Endodermal cell (in vitro differentiated cells): ENCODE results near the gene SMR3B. TPM values are rescaled to one million over a fixed set of nuclear protein-coding genes. Genes with fewer than 3 reads are reported as not detected.

Experiments used
- DNase-seq: peaks from one replicate; pipeline ENCODE4 v3.0.0-alpha.2; 2017
- H3K27ac ChIP-seq: 2 replicates; pipeline ENCODE4 v1.5.1; 2013; ENCODE audit warnings: mild to moderate bottlenecking, low read depth, low read length, moderate library complexity
- H3K27me3 ChIP-seq: 2 replicates; pipeline ENCODE4 v1.6.1; 2013; ENCODE audit warnings: mild to moderate bottlenecking, low read length, moderate library complexity; ENCODE audit not compliant: insufficient read depth, control insufficient read depth, poor library complexity, severe bottlenecking
- H3K36me3 ChIP-seq: 2 replicates; pipeline ENCODE4 v1.7.0; 2013; ENCODE audit warnings: mild to moderate bottlenecking, low read length, moderate library complexity; ENCODE audit not compliant: control insufficient read depth, insufficient read depth
- H3K4me1 ChIP-seq: one replicate; pipeline ENCODE4 v1.7.0; 2013; ENCODE audit warnings: low read length; ENCODE audit not compliant: control insufficient read depth, insufficient read depth
- H3K4me3 ChIP-seq: 2 replicates; pipeline ENCODE4 v1.5.1; 2013; ENCODE audit warnings: mild to moderate bottlenecking, low read length, moderate library complexity
- H3K9ac ChIP-seq: 2 replicates; pipeline ENCODE4 v1.6.1; 2013; ENCODE audit warnings: mild to moderate bottlenecking, low read length, moderate library complexity; ENCODE audit not compliant: poor library complexity, severe bottlenecking; ENCODE audit errors: extremely low read depth
- H3K9me3 ChIP-seq: 2 replicates; pipeline ENCODE4 v1.6.1; 2013; ENCODE audit warnings: mild to moderate bottlenecking, low read length, moderate library complexity; ENCODE audit not compliant: control insufficient read depth
- H3K27ac Mint-ChIP-seq: 2 replicates; pipeline ENCODE4 v1.8.0; 2020; ENCODE audit warnings: mixed read lengths
- H3K27me3 Mint-ChIP-seq: 2 replicates; pipeline ENCODE4 v1.8.0; 2021; ENCODE audit warnings: mild to moderate bottlenecking, mixed read lengths; ENCODE audit not compliant: insufficient read depth
- H3K36me3 Mint-ChIP-seq: 2 replicates; pipeline ENCODE4 v1.8.0; 2020; ENCODE audit warnings: low read depth, mixed read lengths
- H3K4me1 Mint-ChIP-seq: 2 replicates; pipeline ENCODE4 v1.8.0; 2020; ENCODE audit warnings: mixed read lengths
- H3K4me3 Mint-ChIP-seq: 2 replicates; pipeline ENCODE4 v1.8.0; 2020; ENCODE audit warnings: mild to moderate bottlenecking, moderate library complexity, mixed read lengths
- H3K9me3 Mint-ChIP-seq: 2 replicates; pipeline ENCODE4 v1.8.0; 2020; ENCODE audit warnings: mild to moderate bottlenecking, mixed read lengths
- CTCF ChIP-seq: fragments of 200-600 bp; sonication (generic); conservative IDR thresholded peaks from 2 replicates; pipeline ENCODE4 v1.5.0; 2021; ENCODE audit warnings: antibody characterized with exemption, mild to moderate bottlenecking
- WGBS, 2 experiments: methylation state at CpG; one replicate each; pipeline versions ENCODE4 v1.1.5 to v1.1.7; 2013; ENCODE audit warnings: missing lambda C conversion rate in 2 of 2, mixed read lengths in 1 of 2; ENCODE audit not compliant: insufficient coverage in 1 of 2, insufficient read length in 1 of 2; 5-methylcytosine and 5-hydroxymethylcytosine counted together
- long read RNA-seq, 4 experiments: library from polyadenylated mRNA in 2 of 4; library from RNA in 1 of 4; library from capped mRNA in 1 of 4; stranded (forward) in 3 of 4; unstranded in 1 of 4; transcript quantifications; one replicate each; pipeline ENCODE4 v2.0.0, GENCODE V29; 2020 to 2021; ENCODE audit warnings: inconsistent platforms in 1 of 4
- polyA plus RNA-seq, 2 experiments: library from polyadenylated mRNA; stranded (reverse); fragments of 50-300 nt; gene quantifications; one replicate each; pipeline ENCODE4 v1.2.3, GENCODE V29; 2013
- total RNA-seq, 2 donors: library from RNA; stranded (reverse); fragmentation: NEBNext Ultra II Directional in 1 of 2; extraction: Animal tissue kit (Norgen Biotek cat#: 25700) in 1 of 2; gene quantifications; 2 replicates in 1 of 2; 3 replicates in 1 of 2; pipeline ENCODE4 v1.2.1, GENCODE V29; 2021

Gene SMR3B
- total RNA-seq, result not detected
- not detected for polyA plus RNA-seq (2013, experiment 1 of 2)
- not detected for polyA plus RNA-seq (2013, experiment 2 of 2)
- long read RNA-seq, experiment 1, result 0 reads
- long read RNA-seq, experiment 2, result 0 reads
- long read RNA-seq, experiment 3, result 0 reads
- long read RNA-seq, experiment 4, result 0 reads

GRCh38 chr4:70382691-70383181 lies at the start of gene SMR3B:
SMR3B (plus strand) TSS chr4:70383131; CDS start chr4:70384511, 1,380 bp downstream.
- no peaks in the 10 kb centered on the region for H3K4me1 Mint-ChIP-seq
- no peaks in the 10 kb centered on the region for H3K9me3 Mint-ChIP-seq
- no peaks in the 10 kb centered on the region for H3K27me3 Mint-ChIP-seq
- H3K27ac Mint-ChIP-seq, result no peak within 1 kb of the TSS
- DNase-seq, result no peak
- Histone ChIP-seq H3K27me3 (no peaks in the 10 kb centered on the region), H3K27ac (no peak within 1 kb of the TSS), H3K36me3 (no peaks in the 10 kb centered on the region), H3K4me3 (no peak within 1 kb of the TSS), H3K9me3 (no peaks in the 10 kb centered on the region), H3K9ac (no peak within 1 kb of the TSS), H3K4me1 (no peaks in the 10 kb centered on the region)
- no peak for TF ChIP-seq CTCF
- H3K4me3 Mint-ChIP-seq, result no peak within 1 kb of the TSS
- 93 to 100% methylated on average over 4 to 5 of the region's 5 CpGs for whole genome bisulfite sequencing, 2 experiments
- H3K36me3 Mint-ChIP-seq, result no peaks in the 10 kb centered on the region

- Histone ChIP-seq H3K9me3 (no peaks in the 10 kb centered on the region), H3K9ac (no peak within 1 kb of the TSS), H3K4me3 (no peak within 1 kb of the TSS), H3K27ac (no peak within 1 kb of the TSS), H3K27me3 (no peaks in the 10 kb centered on the region), H3K36me3 (no peaks in the 10 kb centered on the region), H3K4me1 (no peaks in the 10 kb centered on the region)
- TF ChIP-seq CTCF, result no peak
- Mint-ChIP-seq H3K4me1 (no peaks in the 10 kb centered on the region), H3K4me3 (no peak within 1 kb of the TSS), H3K27me3 (no peaks in the 10 kb centered on the region), H3K27ac (no peak within 1 kb of the TSS), H3K36me3 (no peaks in the 10 kb centered on the region), H3K9me3 (peaks cover 8% of the 10 kb centered on the region)
- 91 to 100% methylated on average over 1 to 3 of the region's 3 CpGs for WGBS, 2 experiments
- DNase-seq, result no peak
These were observed 48.2 kb upstream of the SMR3B start, which contains the start of gene CABS1 for GRCh38 chr4:70334681-70335080. CABS1 (plus strand) TSS chr4:70334981; CDS start chr4:70335040, 59 bp downstream.

GRCh38 chr4:70336043-70336442 lies 46.9 kb upstream of the SMR3B start:
- H3K27ac ChIP-seq, result no peak overlapping the region
- no peaks in the 10 kb centered on the region for H3K4me1 Mint-ChIP-seq
- TF ChIP-seq CTCF, result no peak
- H3K9me3 Mint-ChIP-seq, result peaks cover 8% of the 10 kb centered on the region
- no peaks in the 10 kb centered on the region for H3K4me1 ChIP-seq
- H3K27me3 ChIP-seq, result no peaks in the 10 kb centered on the region
- no peaks in the 10 kb centered on the region for H3K36me3 Mint-ChIP-seq
- no peaks in the 10 kb centered on the region for H3K27me3 Mint-ChIP-seq
- H3K9ac ChIP-seq, result no peak overlapping the region
- H3K9me3 ChIP-seq, result no peaks in the 10 kb centered on the region
- no peak overlapping the region for H3K4me3 ChIP-seq
- no peak overlapping the region for H3K27ac Mint-ChIP-seq
- H3K4me3 Mint-ChIP-seq, result no peak overlapping the region
- H3K36me3 ChIP-seq, result no peaks in the 10 kb centered on the region
- no peak for DNase-seq
- 83 to 91% methylated on average over 1 to 5 of the region's 5 CpGs for WGBS, 2 experiments
